Measurements from ENCODE around the gene DNAJC18.

- no peak for TF ChIP-seq POLR2A (IDR thresholded peaks at IDR 0.05)
- TF ChIP-seq, protein P1, sequence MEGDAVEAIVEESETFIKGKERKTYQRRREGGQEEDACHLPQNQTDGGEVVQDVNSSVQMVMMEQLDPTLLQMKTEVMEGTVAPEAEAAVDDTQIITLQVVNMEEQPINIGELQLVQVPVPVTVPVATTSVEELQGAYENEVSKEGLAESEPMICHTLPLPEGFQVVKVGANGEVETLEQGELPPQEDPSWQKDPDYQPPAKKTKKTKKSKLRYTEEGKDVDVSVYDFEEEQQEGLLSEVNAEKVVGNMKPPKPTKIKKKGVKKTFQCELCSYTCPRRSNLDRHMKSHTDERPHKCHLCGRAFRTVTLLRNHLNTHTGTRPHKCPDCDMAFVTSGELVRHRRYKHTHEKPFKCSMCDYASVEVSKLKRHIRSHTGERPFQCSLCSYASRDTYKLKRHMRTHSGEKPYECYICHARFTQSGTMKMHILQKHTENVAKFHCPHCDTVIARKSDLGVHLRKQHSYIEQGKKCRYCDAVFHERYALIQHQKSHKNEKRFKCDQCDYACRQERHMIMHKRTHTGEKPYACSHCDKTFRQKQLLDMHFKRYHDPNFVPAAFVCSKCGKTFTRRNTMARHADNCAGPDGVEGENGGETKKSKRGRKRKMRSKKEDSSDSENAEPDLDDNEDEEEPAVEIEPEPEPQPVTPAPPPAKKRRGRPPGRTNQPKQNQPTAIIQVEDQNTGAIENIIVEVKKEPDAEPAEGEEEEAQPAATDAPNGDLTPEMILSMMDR (IDR thresholded peaks at IDR 0.05) = no peak
These were observed 17.9 kb upstream of the DNAJC18 start for GRCh38 chr5:139457241-139457640.
